Muscle of leg (tissue), 11 donors: Measurements from ENCODE around the gene MFAP1. TPM values are rescaled to one million over a fixed set of nuclear protein-coding genes. Genes with fewer than 3 reads are reported as not detected.

Experiments used
- DNase-seq: peaks from one replicate; pipeline ENCODE4 v3.0.0; 2013
- H3K27ac ChIP-seq: one replicate; pipeline ENCODE4 v1.5.1; 2013; ENCODE audit warnings: mild to moderate bottlenecking, low read length, control low read depth
- H3K27me3 ChIP-seq: one replicate; pipeline ENCODE4 v1.6.1; 2013; ENCODE audit warnings: low read length; ENCODE audit not compliant: control insufficient read depth, insufficient read depth
- H3K36me3 ChIP-seq: one replicate; pipeline ENCODE4 v1.6.1; 2013; ENCODE audit warnings: low read length; ENCODE audit not compliant: control insufficient read depth, insufficient read depth
- H3K4me1 ChIP-seq: one replicate; pipeline ENCODE4 v1.6.1; 2013; ENCODE audit warnings: low read length; ENCODE audit not compliant: control insufficient read depth, insufficient read depth
- H3K4me3 ChIP-seq: one replicate; pipeline ENCODE4 v1.5.1; 2013; ENCODE audit warnings: low read length, control low read depth
- H3K9me3 ChIP-seq: replicated peaks from 2 replicates; pipeline ENCODE4 v1.6.1; 2013; ENCODE audit warnings: low read depth, low read length; ENCODE audit not compliant: control insufficient read depth
- WGBS: methylation state at CpG from one replicate; pipeline ENCODE4 v1.1.5; 2013; ENCODE audit warnings: missing lambda C conversion rate; ENCODE audit not compliant: insufficient coverage; 5-methylcytosine and 5-hydroxymethylcytosine counted together
- polyA plus RNA-seq, 8 donors: library from polyadenylated mRNA; unstranded; fragments of 120-200 nt; gene quantifications; one replicate each; pipeline versions ENCODE4 v1.2.1 to v1.2.3, GENCODE V29; 2013; ENCODE audit warnings: inconsistent platforms in 1 of 8, low replicate concordance in 1 of 8; ENCODE audit not compliant: insufficient read length in 8 of 8, insufficient read depth in 1 of 8
- total RNA-seq: library from RNA; stranded (reverse); fragments of 120-200 nt; gene quantifications from one replicate; pipeline ENCODE4 v1.2.4, GENCODE V29; 2013

The MFAP1 gene
- total and polyA plus RNA-seq, 9 donors, result 25.9 to 42.2 (median 34.0) TPM

- no peak for DNase-seq
- Histone ChIP-seq H3K27me3 (no peaks in the 10 kb centered on the region), H3K36me3 (peaks cover 48% of the 10 kb centered on the region), H3K4me3 (no peak overlapping the region), H3K4me1 (no peaks in the 10 kb centered on the region), H3K27ac (no peak overlapping the region), H3K9me3 (no peaks in the 10 kb centered on the region)
- 80% methylated on average over 1 of the region's 2 CpGs for WGBS
Observed at GRCh38 chr15:43763819-43764446, 60.6 kb downstream of the MFAP1 start.

GRCh38 chr15:43762824-43763223 is 61.7 kb downstream of the MFAP1 start:
- Histone ChIP-seq H3K27ac (no peak overlapping the region), H3K4me1 (no peaks in the 10 kb centered on the region), H3K36me3 (peaks cover 41% of the 10 kb centered on the region), H3K4me3 (no peak overlapping the region), H3K9me3 (no peaks in the 10 kb centered on the region), H3K27me3 (no peaks in the 10 kb centered on the region)
- 63% methylated on average over 4 of the region's 6 CpGs for WGBS
- no peak for DNase-seq

Other genes with a start within 250 kb of the MFAP1 start
- gene PPIP5K1, start 234.5 kb downstream of the MFAP1 start, total RNA-seq, result 6.1 TPM
- 1 to 10 TPM; 5.9 to 9.9 (median 7.0) TPM for gene PPIP5K1, start 234.5 kb downstream of the MFAP1 start, polyA plus RNA-seq
- gene CKMT1B, start 230.7 kb downstream of the MFAP1 start, total RNA-seq, result not detected
- gene CKMT1B, start 230.7 kb downstream of the MFAP1 start, polyA plus RNA-seq, result 1 to 10 TPM in 1 of 8 donors, under 1 TPM in 1, not detected in 6; 0.34 to 1.4 TPM
- 0.09 TPM for gene STRC, start 205.9 kb downstream of the MFAP1 start, total RNA-seq
- 1 to 10 TPM in 1 of 8 donors, under 1 TPM in 7; 0.09 to 1.6 (median 0.38) TPM for gene STRC, start 205.9 kb downstream of the MFAP1 start, polyA plus RNA-seq
- 0.93 TPM for gene CATSPER2, start 175.8 kb downstream of the MFAP1 start, total RNA-seq
- gene CATSPER2, start 175.8 kb downstream of the MFAP1 start, polyA plus RNA-seq, result 1 to 10 TPM in 6 of 8 donors, under 1 TPM in 2; 0.79 to 4.1 (median 1.3) TPM
- not detected for gene CKMT1A, start 130.8 kb downstream of the MFAP1 start, total RNA-seq
- gene CKMT1A, start 130.8 kb downstream of the MFAP1 start, polyA plus RNA-seq, result under 1 TPM in 3 of 8 donors, not detected in 5; 0.35 to 0.41 (median 0.38) TPM
- 101 TPM for gene PDIA3, start 78.3 kb downstream of the MFAP1 start, total RNA-seq
- gene PDIA3, start 78.3 kb downstream of the MFAP1 start, polyA plus RNA-seq, result 100 to 1,000 TPM; 217 to 381 (median 241) TPM
- gene ELL3, start 47.7 kb downstream of the MFAP1 start, total RNA-seq, result 2.3 TPM
- 1 to 10 TPM; 1.9 to 4.2 (median 2.8) TPM for gene ELL3, start 47.7 kb downstream of the MFAP1 start, polyA plus RNA-seq
- gene SERF2, start 32.4 kb downstream of the MFAP1 start, total RNA-seq, result 650 TPM
- 100 to 1,000 TPM; 505 to 760 (median 671) TPM for gene SERF2, start 32.4 kb downstream of the MFAP1 start, polyA plus RNA-seq
- 0.18 TPM for gene SERINC4, start 24.5 kb downstream of the MFAP1 start, total RNA-seq
- under 1 TPM in 4 of 8 donors, not detected in 4; 0.41 to 0.59 (median 0.49) TPM for gene SERINC4, start 24.5 kb downstream of the MFAP1 start, polyA plus RNA-seq
- gene HYPK, start 24.1 kb downstream of the MFAP1 start, total RNA-seq, result 3.9 TPM
- gene HYPK, start 24.1 kb downstream of the MFAP1 start, polyA plus RNA-seq, result 10 to 100 TPM in 5 of 8 donors, 1 to 10 TPM in 3; 5.4 to 20.3 (median 11.5) TPM
- 9.1 TPM for gene WDR76, start 2.3 kb upstream of the MFAP1 start, total RNA-seq
- 10 to 100 TPM in 2 of 8 donors, 1 to 10 TPM in 6; 7.2 to 12.2 (median 8.8) TPM for gene WDR76, start 2.3 kb upstream of the MFAP1 start, polyA plus RNA-seq